HepG2 (cell line): ENCODE measurements around the gene POLR3GL. TPM values are rescaled to one million over a fixed set of nuclear protein-coding genes. Genes with fewer than 3 reads are reported as not detected.
A peak's percentile ranks its signal among the peaks of the same experiment; 100 is the strongest.

Experiments used
- CENPX ChIP-seq: sonication (generic); formaldehyde crosslinking; IDR thresholded peaks from 2 replicates; pipeline ENCODE4 v1.9.0; 2021; ENCODE audit warnings: mild to moderate bottlenecking, missing genetic modification reagents, moderate library complexity
- DDIT3 ChIP-seq: sonication (generic); formaldehyde crosslinking; IDR thresholded peaks from 2 replicates; pipeline ENCODE4 v1.4.0; 2020; ENCODE audit warnings: mild to moderate bottlenecking, missing genetic modification reagents
- FOXA1 ChIP-seq, 2 experiments: fragments of 450-650 bp in 1 of 2; sonication (generic) in 1 of 2; formaldehyde crosslinking in 1 of 2; IDR thresholded peaks; 2 replicates each; pipeline versions ENCODE4 v1.4.0 to v1.6.1; 2016 to 2020; ENCODE audit warnings: missing genetic modification reagents in 1 of 2
- GATA4 ChIP-seq: sonication (generic); IDR thresholded peaks from 2 replicates; pipeline ENCODE4 v1.6.1; 2016; ENCODE audit warnings: antibody characterized with exemption, low read depth, borderline replicate concordance
- HNRNPK ChIP-seq: fragments of 200-400 bp; formaldehyde crosslinking; IDR thresholded peaks from 2 replicates; pipeline ENCODE4 v1.6.1; 2018; ENCODE audit warnings: low read length, low read depth, moderate library complexity, mild to moderate bottlenecking; ENCODE audit not compliant: poor library complexity, severe bottlenecking
- NR1H2 ChIP-seq: sonication (generic); formaldehyde crosslinking; IDR thresholded peaks from 2 replicates; pipeline ENCODE4 v1.8.1; 2022; ENCODE audit warnings: low read depth, missing genetic modification reagents, borderline replicate concordance
- POLR2AphosphoS2 ChIP-seq: IDR thresholded peaks from 2 replicates; pipeline ENCODE4 v1.6.1; 2011; ENCODE audit warnings: low read depth, low read length, improper control_type of control experiment
- RBM39 ChIP-seq: fragments of 200-400 bp; formaldehyde crosslinking; IDR thresholded peaks from one replicate; pipeline ENCODE4 v1.6.1; 2018; ENCODE audit warnings: antibody characterized with exemption, mild to moderate bottlenecking, low read depth, low read length; ENCODE audit not compliant: poor library complexity, severe bottlenecking
- RFX3 ChIP-seq: IDR thresholded peaks from 2 replicates; pipeline ENCODE4 v1.6.1; 2016; ENCODE audit warnings: missing biosample characterization, missing genetic modification reagents
- SIN3A ChIP-seq: IDR thresholded peaks from 2 replicates; pipeline ENCODE4 v1.6.1; 2011; ENCODE audit warnings: low read depth, mild to moderate bottlenecking, control low read depth, low read length, borderline replicate concordance
- U2AF1 ChIP-seq: fragments of 200-400 bp; formaldehyde crosslinking; optimal IDR thresholded peaks from 2 replicates; pipeline ENCODE3; 2017; ENCODE audit warnings: mild to moderate bottlenecking, low read depth, low read length
- ZBTB8A ChIP-seq: sonication (generic); formaldehyde crosslinking; IDR thresholded peaks from 2 replicates; pipeline ENCODE4 v1.4.0; 2020; ENCODE audit warnings: mild to moderate bottlenecking, low read depth, missing genetic modification reagents, borderline replicate concordance
- ZNF225 ChIP-seq: sonication (generic); formaldehyde crosslinking; IDR thresholded peaks from 2 replicates; pipeline ENCODE4 v1.4.0; 2020; ENCODE audit warnings: mild to moderate bottlenecking, missing genetic modification reagents
- ZNF33A ChIP-seq: sonication (generic); formaldehyde crosslinking; IDR thresholded peaks from 2 replicates; pipeline ENCODE4 v1.5.1; 2020; ENCODE audit warnings: missing genetic modification reagents, mild to moderate bottlenecking, moderate library complexity, borderline replicate concordance
- ZNF484 ChIP-seq: sonication (generic); formaldehyde crosslinking; IDR thresholded peaks from 2 replicates; pipeline ENCODE4 v1.5.1; 2020; ENCODE audit warnings: mild to moderate bottlenecking, low read depth, missing genetic modification reagents, borderline replicate concordance
- polyA plus RNA-seq, 8 experiments: library from polyadenylated mRNA; depleted of rRNA in 3 of 8; stranded (reverse) in 7 of 8; unstranded in 1 of 8; fragments of >200 nt; fragmentation: Illumina TruSeq in 4 of 8; extraction: Trizol in 4 of 8; gene quantifications; 2 replicates each; pipeline versions ENCODE4 v1.2.1 to v1.2.3, GENCODE V29; 2011 to 2016; ENCODE audit warnings: low read depth in 4 of 8, missing spikeins in 1 of 8, mixed read lengths in 1 of 8; ENCODE audit not compliant: insufficient read depth in 1 of 8
- total RNA-seq, 5 experiments: library from RNA; depleted of rRNA; stranded (reverse); fragments of >200 nt; fragmentation: Illumina TruSeq; extraction: Trizol; gene quantifications; 2 replicates each; pipeline ENCODE4 v1.2.3, GENCODE V29; 2016; ENCODE audit warnings: low read depth in 1 of 5
- TF ChIP-seq, protein P1 (sequence below): conservative IDR thresholded peaks from 2 replicates; pipeline ENCODE4 v1.6.1; 2018; ENCODE audit warnings: missing genetic modification reagents
- TF ChIP-seq, protein P2 (sequence below): sonication (generic); formaldehyde crosslinking; conservative IDR thresholded peaks from 2 replicates; pipeline ENCODE4 v1.4.0; 2020; ENCODE audit warnings: missing genetic modification reagents
- TF ChIP-seq, protein P3 (sequence below): sonication (generic); formaldehyde crosslinking; IDR thresholded peaks from one replicate; pipeline ENCODE4 v1.5.1; 2020; ENCODE audit warnings: mild to moderate bottlenecking, missing genetic modification reagents; ENCODE audit errors: not compliant biosample characterization

POLR3GL gene
- total and polyA plus RNA-seq, 2 of the 13 experiments (the other 11 are each of a cell fraction or from before 2014, with no cell fraction given) = 11.5 to 12.4 TPM

GRCh38 chr1:145996433-145997015 lies 32.0 kb downstream of the POLR3GL start, which contains the start of gene TXNIP (continued):
- peak; percentile 86 for TF ChIP-seq HNRNPK
- TF ChIP-seq GATA4 = peak; percentile 91
- TF ChIP-seq ZBTB8A (CRISPR knock-in tag) = 0 out of 2 replicates have a peak, but pooled peaks have one; percentile 31
- TF ChIP-seq, protein P1, sequence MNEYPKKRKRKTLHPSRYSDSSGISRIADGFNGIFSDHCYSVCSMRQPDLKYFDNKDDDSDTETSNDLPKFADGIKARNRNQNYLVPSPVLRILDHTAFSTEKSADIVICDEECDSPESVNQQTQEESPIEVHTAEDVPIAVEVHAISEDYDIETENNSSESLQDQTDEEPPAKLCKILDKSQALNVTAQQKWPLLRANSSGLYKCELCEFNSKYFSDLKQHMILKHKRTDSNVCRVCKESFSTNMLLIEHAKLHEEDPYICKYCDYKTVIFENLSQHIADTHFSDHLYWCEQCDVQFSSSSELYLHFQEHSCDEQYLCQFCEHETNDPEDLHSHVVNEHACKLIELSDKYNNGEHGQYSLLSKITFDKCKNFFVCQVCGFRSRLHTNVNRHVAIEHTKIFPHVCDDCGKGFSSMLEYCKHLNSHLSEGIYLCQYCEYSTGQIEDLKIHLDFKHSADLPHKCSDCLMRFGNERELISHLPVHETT (CRISPR knock-in tag) = 0 out of 2 replicates have a peak, but pooled peaks have one; percentile 47
- TF ChIP-seq POLR2AphosphoS2 = peak; percentile 97
- TF ChIP-seq DDIT3 (CRISPR knock-in tag) = no peak
- TF ChIP-seq ZNF225 (CRISPR knock-in tag) = no peak; the same call in 1 of the 2 replicates
- TF ChIP-seq, protein P2, sequence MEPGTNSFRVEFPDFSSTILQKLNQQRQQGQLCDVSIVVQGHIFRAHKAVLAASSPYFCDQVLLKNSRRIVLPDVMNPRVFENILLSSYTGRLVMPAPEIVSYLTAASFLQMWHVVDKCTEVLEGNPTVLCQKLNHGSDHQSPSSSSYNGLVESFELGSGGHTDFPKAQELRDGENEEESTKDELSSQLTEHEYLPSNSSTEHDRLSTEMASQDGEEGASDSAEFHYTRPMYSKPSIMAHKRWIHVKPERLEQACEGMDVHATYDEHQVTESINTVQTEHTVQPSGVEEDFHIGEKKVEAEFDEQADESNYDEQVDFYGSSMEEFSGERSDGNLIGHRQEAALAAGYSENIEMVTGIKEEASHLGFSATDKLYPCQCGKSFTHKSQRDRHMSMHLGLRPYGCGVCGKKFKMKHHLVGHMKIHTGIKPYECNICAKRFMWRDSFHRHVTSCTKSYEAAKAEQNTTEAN (CRISPR knock-in tag) = peak; percentile 57; the same call in 1 of the 2 replicates
- TF ChIP-seq ZNF33A = no peak
- TF ChIP-seq ZNF484 = no peak
- no peak; the same call in 1 of the 2 replicates for TF ChIP-seq RFX3 (CRISPR knock-in tag)
- TF ChIP-seq NR1H2 (CRISPR knock-in tag) = no peak
- peak; percentile 64 for TF ChIP-seq FOXA1 (IDR thresholded peaks at IDR 0.05)
- TF ChIP-seq FOXA1 (CRISPR knock-in tag; IDR thresholded peaks at IDR 0.05) = peak; percentile 97
- TF ChIP-seq SIN3A = peak; percentile 94; the same call in 1 of the 2 replicates
- TF ChIP-seq, protein P3, sequence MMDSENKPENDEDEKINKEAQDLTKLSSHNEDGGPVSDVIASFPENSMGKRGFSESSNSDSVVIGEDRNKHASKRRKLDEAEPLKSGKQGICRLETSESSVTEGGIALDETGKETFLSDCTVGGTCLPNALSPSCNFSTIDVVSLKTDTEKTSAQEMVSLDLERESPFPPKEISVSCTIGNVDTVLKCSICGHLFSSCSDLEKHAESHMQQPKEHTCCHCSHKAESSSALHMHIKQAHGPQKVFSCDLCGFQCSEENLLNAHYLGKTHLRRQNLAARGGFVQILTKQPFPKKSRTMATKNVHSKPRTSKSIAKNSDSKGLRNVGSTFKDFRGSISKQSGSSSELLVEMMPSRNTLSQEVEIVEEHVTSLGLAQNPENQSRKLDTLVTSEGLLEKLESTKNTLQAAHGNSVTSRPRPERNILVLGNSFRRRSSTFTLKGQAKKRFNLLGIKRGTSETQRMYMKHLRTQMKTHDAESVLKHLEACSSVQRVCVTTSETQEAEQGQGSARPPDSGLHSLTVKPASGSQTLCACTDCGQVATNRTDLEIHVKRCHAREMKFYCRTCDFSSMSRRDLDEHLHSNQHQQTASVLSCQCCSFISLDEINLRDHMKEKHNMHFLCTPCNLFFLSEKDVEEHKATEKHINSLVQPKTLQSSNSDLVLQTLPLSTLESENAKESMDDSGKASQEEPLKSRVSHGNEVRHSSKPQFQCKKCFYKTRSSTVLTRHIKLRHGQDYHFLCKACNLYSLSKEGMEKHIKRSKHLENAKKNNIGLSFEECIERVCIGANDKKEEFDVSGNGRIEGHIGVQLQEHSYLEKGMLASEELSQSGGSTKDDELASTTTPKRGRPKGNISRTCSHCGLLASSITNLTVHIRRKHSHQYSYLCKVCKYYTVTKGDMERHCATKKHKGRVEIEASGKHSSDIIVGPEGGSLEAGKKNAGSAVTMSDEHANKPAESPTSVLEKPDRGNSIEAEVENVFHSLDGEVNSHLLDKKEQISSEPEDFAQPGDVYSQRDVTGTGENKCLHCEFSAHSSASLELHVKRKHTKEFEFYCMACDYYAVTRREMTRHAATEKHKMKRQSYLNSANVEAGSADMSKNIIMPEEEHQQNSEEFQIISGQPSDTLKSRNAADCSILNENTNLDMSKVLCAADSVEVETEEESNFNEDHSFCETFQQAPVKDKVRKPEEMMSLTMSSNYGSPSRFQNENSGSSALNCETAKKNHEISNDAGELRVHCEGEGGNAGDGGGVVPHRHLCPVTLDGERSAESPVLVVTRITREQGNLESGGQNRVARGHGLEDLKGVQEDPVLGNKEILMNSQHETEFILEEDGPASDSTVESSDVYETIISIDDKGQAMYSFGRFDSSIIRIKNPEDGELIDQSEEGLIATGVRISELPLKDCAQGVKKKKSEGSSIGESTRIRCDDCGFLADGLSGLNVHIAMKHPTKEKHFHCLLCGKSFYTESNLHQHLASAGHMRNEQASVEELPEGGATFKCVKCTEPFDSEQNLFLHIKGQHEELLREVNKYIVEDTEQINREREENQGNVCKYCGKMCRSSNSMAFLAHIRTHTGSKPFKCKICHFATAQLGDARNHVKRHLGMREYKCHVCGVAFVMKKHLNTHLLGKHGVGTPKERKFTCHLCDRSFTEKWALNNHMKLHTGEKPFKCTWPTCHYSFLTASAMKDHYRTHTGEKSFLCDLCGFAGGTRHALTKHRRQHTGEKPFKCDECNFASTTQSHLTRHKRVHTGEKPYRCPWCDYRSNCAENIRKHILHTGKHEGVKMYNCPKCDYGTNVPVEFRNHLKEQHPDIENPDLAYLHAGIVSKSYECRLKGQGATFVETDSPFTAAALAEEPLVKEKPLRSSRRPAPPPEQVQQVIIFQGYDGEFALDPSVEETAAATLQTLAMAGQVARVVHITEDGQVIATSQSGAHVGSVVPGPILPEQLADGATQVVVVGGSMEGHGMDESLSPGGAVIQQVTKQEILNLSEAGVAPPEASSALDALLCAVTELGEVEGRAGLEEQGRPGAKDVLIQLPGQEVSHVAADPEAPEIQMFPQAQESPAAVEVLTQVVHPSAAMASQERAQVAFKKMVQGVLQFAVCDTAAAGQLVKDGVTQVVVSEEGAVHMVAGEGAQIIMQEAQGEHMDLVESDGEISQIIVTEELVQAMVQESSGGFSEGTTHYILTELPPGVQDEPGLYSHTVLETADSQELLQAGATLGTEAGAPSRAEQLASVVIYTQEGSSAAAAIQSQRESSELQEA (CRISPR knock-in tag) = no peak
- TF ChIP-seq RBM39 = peak; percentile 63
- no peak for TF ChIP-seq CENPX (CRISPR knock-in tag)
- TF ChIP-seq U2AF1 = no peak
